GM19455 (cell line): Measurements from ENCODE around the gene ANKRD13B.

Experiments used
- ATAC-seq: cut with Tn5 transposase; IDR thresholded peaks from one replicate; pipeline ENCODE4 v1.9.1; 2021; ENCODE audit not compliant: unreplicated experiment

Gene ANKRD13B

DNA sequence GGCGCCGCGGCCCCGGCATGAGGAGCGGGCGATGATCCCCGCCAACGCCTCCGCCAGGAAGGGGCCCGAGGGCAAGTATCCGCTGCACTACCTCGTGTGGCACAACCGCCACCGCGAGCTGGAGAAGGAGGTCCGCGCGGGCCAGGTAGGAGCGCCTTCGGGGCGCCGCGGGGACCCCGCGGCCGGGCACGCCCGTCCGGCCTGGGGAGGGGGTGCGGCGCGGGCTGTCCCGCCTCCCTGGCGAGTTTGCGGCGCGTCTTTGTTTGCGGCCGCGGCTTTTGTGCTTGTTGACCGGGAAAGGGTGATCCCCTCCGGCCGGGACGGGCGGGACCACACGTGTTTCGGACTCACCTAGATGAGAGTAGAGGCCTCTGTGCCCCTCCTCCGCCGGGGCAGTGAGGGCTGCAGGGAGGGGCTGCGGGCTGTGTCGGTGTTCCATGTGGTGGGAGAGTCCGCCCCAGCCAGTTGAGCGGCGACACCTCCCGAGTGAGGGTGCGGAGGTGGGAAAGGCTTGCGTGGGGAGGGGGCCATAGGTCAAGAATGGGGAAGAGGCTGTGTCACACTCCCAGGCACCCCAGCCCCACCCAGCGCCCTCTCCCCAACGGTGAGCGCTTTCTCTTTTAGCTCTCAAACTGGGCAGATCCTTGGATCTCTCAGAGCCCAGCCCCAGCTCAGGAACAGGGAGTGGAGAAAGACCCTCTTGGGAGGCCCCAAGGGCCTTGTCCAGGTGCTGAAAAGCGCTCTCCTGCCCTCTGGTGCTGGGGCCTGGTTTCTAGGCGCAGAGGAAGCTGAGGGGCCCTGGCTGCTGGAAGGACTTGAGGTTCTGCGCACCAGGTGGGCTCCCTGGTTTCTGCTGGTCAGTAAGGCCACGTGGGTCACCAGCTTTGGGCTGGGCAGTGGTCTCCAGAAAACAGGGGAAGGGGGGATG is 923 bp downstream of the ANKRD13B start:
- no peak for ATAC-seq

DNA sequence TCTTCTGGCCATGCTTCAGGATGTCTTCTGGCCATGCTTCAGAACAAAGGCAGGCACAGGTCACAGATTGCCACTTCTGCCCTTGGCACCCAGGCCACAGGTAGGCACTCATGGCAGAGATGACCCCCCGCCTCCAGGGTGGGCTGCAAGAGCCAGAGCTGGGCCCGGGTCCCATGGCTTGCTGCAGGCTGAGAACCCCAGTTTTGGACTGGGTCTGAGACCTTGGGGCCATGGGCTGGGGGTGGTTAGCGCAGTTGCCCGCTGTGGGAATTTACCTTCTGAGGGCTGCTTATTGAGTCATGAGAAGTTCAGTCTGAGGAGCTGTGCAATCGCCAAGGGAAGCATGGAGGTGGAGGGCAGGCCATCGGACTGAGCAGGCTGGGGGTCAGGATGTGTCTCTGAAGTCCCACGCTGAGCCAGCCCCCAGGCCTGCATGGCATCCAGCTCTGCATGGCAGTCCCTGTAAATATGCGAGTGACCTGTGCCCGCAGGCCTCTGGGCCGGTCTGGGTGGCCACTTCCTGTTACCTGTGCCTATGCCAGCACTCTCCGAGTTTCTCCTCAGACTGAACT is 1.7 kb downstream of the ANKRD13B start:
- ATAC-seq = no peak

DNA sequence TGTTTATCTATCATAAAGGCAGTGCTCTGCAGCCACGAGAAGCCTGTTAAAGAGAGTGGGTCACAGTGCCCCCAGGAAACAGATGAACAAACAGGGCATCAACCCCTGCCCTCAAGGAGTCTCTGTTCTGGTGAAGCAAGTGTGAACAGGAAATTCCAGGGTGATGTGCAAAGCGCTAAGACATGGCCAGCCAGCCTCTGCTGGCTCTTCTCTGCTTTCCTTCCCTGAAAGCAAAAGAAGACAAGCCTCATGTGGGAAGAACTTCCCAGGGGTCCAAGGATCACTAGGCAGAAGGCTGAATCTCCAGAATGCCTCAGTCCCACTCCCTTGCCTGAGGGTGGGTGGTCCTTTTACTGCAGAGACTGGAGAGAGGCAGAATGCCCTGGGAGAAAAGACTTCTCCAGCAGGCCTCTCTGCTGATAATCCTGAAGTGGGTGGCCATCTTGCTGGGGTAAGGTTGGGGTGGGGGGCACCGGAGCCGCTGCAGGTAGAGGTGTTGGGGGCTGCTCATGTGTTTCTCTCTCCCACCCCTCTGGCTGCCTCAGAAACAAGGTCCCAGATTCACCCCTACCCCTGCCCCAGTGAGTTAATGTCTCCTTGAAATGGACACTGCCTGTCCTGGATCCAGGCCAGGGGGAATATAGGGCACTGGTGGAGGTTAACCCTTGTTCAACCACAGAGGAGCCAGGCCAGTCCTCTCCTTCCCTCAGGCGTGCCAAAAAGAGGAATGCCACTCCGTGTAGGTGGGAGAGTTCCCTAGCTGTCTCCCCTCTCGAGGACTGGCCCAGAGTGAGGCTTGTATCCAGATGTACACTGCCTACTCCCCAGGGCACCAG is 2.4 kb downstream of the ANKRD13B start:
- no peak for ATAC-seq

DNA sequence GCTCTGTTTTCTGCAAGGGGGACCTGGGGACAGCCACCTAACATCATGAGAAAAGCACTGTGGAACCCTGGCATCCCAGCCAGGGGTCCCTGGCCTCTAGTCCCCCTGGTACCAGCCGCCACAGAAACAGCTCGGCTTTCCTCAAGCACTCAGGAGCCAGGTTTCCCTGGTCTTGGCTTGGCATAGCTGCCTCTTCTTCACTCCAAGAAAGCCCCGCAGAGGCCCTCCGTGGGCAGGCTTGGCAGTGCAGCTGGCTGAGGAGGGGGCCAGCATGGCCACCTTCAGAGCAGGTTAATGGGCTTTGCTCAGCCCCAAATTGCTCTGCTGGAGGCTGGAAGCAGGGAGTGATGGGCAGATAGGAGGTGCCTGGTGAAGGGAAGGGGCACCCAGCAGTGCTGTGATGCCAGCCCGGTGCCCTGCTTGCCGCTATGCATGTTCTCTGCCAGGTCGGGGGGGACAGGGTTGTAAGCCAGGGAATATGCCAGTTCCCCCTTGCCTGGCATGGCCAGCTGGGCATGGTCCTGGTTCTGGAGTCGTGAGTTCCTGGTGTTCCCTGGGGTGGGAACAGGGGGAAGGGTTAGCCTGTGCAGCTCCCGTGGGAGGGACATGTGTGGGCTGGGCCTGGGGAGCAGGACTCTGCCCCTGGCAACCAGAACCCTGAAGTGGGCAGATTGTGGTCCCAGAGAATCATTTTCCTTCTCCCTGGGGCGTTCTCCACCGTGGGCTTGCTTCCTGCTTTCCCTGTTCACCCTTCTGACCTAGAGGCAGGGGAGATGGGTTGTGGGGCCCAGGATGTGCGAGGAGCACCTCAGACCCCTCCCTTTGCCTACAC is 3.2 kb downstream of the ANKRD13B start:
- ATAC-seq = no peak

DNA sequence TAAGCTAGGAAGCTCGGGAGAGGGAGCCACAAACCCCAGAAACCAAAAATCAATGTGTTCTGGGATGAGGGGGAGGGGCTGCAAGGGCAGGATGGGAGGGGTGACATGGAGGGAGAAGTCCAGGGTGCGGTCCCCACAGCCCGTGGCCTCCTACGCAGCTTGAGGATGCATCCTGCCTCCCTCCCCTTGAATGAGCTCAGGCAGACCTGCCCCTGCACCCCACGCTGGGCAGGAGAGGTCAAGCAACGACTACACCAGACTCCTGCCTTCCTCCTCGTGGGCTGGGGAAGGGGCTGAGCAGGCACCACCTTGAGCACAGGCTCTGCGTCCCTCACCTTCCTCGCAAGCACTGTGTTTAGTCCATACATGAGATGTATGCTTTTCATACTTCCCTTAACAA is 3.9 kb downstream of the ANKRD13B start:
- ATAC-seq = no peak

DNA sequence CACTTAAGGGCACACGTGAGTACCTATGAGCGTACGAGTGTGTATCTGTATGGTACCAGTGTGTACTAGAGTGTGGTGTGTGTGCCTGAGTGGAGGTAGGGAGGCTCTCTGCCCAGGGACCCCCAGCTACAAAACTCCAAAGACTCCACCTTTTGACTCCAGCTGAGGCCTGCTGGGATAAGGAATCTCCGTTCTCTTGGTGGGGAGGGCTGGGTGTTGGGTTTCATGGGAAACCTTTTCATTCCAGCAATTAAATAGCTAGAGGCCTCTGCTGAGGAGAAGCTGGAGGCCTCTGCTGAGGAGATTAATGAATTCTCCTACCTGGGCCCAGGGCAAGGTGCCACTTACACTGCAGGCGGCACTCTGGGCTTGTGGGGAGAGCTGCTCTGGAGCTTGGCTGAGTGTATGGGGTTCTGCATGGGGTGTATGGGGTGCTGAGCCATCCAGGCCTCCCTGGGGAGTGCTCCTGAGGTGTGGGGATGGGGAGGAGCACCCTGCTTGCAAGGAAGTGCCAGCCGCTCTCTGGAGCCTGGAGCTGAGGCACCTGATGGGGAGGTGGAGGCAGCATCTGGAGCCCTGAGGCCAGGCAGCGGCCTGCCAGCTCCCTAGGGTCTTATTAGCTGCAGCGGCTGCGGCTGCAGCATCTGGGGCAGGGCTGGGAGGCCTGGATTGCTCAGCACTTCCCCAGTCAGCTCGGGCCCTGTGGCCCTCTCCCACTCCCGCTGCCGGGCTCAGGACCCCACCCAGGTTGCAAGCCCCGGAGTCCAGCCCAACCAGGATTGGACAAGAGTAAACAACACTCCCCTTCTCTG is 4.6 kb downstream of the ANKRD13B start:
- ATAC-seq = no peak

DNA sequence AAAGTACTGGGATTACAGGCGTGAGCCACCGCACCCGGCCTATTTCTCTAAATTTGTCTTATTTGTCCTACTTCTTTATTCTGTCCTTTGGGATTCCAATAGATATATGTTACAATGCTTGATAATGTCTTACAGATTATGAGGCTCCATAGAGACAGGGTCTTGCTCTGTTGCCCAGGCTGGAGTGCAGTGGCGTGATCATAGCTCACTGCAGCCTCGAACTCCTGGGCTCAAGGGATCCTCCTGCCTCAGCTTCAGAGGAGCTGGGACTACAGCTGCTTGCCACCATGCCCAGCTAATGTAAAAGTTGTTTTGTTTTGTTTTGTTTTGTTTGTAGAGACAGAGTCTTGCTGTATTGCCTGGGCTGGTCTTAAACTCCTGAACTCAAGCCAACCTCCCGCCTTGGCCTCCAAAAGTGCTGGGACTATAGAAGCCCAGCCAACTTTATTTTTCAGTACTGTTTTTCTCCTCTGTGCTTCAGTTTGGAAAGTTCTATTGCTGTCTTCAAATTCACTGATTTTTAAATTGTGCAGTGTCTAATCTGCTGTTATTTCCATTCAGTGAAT is 10.3 kb downstream of the ANKRD13B start:
- ATAC-seq = no peak

DNA sequence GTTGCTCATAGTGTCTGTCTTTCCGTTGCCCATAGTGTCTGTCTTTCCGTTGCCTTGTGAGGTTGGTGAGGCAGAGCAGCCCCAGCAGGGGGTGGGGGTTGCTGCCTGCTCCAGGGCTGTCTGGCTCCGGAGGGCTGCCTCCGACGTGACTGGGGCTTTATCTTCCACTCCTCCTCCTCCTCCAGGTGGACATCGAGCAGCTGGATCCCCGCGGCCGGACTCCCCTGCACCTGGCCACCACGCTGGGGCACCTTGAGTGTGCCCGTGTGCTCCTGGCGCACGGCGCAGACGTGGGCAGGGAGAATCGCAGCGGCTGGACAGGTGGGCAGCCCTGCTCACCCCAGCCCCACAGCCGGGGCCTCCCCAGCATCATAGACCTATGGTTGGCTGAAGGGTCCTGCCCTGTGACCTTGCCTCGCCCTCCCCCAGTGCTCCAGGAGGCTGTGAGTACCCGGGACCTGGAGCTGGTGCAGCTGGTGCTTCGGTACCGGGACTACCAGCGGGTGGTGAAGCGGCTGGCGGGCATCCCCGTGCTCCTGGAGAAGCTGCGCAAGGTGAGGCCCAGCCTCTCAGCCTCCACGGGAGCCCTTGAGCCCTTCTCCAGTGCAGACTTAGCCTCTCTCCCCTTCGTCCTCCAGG is 14.7 kb downstream of the ANKRD13B start:
- ATAC-seq = no peak

DNA sequence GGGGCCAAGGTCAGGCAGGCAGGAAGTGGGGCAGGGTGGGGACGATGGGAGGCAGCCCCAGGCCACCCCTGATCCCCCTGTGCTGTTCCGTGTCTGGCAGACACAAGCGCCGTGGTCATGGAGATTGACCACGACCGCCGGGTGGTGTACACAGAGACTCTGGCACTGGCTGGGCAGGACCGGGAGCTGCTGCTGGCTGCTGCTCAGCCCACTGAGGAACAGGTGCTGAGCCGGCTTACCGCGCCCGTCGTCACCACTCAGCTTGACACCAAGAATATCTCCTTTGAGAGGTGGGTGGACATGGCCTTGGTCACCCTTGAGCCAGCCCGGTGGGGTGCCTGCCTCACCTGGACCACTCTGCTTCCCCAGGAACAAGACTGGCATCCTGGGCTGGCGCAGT is 16.1 kb downstream of the ANKRD13B start:
- no peak for ATAC-seq

DNA sequence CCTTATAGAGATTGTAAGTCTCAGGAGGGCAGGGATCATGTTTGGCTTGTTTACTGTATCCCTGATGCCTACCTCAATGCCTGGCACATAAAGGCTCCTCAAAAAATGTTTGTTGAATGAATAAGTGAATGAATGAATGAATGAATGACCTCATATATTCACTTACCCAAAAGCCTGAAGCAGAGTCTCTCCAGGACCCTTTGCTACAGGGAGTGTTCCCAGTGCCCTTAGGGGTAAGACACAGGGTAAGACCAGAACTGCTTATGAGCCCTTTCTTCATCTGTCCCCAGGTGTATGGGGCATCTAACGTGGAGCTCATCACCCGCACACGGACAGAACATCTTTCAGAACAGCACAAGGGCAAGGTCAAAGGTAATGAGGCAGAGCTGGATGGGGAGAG is 17.5 kb downstream of the ANKRD13B start:
- ATAC-seq = no peak

DNA sequence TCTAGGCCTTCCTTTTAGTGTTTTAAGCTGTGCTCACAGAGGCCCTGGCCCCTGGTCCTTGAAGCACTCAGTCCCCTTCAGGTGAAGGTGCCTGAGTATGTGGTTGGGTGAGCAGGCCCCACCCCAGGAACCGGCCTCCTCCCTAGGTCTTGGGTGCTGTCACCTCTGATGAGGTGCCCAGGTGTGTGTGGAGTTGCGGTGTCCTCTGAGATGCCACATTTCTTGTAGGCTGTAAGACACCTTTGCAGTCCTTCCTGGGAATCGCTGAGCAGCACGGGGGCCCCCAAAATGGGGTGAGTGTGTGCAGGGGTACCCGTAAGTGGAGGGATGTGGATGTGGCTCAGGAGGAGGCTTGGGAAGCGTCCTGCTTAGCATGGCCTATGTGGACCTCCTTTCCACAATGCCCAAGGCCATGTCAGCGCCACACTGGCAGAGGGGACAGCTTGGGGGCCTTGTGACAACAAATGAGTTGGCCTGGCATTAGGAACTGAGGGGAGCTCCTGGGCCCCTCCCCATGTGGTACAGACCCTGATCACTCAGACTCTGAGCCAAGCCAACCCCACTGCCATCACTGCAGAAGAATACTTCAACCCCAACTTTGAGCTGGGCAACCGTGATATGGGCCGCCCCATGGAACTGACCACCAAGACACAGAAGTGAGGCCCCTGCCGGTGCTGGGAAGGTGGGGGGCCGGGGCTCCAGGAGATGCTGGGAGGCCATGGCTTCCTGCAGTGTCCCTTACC is 18.6 kb downstream of the ANKRD13B start:
- ATAC-seq = no peak

DNA sequence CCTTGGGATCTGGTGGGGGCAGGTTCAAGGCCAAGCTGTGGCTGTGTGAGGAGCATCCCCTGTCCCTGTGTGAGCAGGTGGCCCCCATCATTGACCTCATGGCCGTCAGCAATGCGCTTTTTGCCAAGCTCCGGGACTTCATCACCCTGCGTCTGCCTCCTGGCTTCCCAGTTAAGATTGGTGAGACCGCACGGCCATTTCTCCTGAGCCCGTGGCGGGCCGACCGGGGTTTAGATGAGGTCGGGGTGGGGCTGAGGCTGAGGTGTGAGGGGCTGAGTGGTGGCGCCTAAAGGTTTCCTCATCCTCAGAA is 19.1 kb downstream of the ANKRD13B start:
- no peak for ATAC-seq

DNA sequence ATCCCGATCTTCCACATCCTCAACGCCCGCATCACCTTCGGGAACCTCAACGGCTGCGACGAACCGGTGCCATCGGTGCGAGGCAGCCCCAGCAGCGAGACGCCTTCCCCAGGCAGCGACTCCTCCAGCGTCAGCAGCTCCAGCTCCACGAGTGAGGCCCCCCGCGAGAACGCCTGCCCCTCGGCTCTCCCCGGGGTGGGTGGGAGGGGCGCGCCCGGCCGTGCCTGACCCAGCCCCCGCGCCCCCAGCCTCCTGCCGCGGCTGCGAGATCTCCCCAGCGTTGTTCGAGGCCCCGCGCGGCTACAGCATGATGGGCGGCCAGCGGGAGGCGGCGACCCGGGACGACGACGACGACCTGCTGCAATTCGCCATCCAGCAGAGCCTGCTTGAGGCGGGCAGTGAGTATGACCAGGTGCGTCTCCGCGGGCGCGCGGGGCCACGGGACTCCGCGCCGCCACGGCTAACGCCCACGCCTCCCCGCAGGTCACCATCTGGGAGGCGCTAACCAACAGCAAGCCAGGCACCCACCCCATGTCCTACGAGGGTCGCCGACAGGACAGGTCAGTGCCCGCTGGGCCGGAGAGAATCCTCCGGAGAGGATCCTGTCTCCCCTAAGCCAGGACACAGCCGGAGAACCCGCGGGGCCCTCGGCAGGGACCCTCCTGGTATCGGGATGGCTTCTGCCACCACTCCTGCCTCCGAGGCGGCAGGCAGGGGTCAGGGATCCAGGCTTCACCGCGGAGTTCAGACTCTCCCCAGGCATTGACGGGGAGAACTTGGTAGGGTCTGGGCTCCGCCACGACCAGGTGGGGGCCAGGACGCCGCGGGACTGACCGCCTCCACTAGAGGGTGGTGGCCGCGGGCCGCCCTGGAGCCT is 19.7 kb downstream of the ANKRD13B start:
- ATAC-seq = no peak

DNA sequence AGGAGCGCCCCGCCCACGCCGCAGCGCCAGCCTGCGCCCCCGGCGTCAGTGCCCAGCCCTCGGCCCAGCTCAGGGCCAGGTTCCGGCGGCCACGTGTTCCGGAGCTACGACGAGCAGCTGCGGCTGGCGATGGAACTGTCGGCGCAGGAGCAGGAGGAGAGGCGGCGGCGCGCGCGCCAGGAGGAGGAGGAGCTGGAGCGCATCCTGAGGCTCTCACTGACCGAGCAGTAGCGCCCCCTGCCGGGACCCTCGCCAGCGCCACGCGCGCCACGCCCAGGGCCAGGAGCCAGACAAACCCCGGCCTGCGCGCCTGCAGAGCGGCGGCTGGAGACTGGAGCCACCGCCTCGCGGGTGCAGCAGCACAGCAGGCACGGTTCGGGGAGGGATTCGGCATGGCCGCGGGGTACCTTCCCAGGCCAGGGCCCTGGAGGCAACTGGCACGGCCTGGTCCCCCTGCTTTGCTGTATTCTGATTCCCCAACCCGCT is 20.5 kb downstream of the ANKRD13B start:
- ATAC-seq = no peak

DNA sequence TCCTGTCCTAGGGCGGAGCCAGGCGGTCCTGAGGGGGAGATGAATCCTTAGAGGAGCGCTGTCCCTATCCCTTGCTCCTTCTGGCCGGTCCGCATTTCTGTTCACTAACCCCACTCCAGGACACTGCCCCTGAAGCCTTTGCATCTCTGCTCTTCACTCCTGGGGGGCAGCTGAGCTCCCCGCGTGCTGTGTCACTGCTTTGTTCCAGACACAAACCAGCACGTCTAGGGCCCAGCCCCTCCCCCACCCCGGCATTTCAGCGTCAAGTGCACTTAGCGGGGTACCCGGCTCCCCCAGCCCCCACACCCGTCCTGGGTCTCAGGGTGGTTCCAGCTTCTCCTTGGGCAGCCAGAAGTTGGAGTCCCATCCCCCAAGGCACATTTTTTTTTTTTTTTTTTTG is 20.9 kb downstream of the ANKRD13B start:
- ATAC-seq = no peak

DNA sequence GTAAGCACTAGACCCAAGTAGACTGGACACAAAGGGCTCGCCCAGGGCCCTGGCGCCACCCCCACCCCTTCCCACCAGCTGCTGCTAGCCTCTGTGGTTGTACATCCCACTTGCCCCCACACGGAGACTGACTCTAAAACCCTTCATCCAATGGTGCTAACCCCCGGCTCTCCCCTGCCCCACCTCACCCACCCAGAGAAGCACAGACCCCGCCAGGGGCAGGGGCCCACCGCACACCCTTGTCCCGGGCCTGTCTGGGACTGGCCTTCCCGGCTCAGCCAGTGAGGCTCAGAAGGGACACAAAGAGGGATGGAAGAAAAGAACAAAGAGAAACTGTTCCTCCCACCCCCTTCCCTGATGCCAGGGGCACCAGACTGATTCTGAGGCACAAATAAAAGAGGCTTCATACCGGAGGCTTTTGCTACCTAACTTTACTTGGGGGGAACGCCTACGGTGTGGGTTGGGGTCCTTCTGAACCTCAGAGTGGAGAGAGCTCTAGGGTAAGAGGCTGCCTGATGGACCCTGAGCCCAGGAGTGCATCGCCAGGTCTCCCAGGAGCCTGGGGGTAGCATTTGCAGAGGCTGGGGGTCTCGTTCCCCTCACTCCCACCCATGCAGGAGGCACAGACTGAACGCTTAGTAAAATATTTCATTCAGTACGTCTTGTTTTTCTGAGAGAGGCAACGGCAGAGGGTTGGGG is 21.6 kb downstream of the ANKRD13B start:
- ATAC-seq = no peak

DNA sequence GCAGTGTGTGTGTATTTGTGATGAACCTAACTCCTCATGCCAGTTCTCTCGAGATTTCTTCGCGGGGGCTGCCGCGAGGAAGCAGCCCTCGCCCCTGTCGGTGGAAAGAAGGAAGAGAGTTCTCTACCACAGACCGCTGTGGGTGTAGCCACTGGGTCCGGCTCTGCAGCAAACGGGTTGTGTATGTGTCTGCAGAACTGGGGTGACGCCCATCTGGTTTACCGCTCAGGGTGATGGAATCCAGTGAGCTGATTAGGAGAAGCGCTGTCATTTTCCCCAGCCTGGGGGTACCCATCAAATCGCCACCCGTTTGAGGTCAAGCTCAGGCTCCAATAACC is 22.1 kb downstream of the ANKRD13B start:
- ATAC-seq = no peak
